Retinal pigment epithelial cell (primary cell): ENCODE results near the gene EHD1.

Experiments
- DNase-seq: peaks from one replicate; pipeline ENCODE4 v3.0.0-alpha.2; 2010; ENCODE audit warnings: low read depth
- H3K4me3 ChIP-seq: 2 replicates; pipeline ENCODE4 v1.5.1; 2011; ENCODE audit warnings: mild to moderate bottlenecking, low read length, control low read depth, moderate library complexity
- TF ChIP-seq, protein P1 (sequence below): conservative IDR thresholded peaks from 2 replicates; pipeline ENCODE4 v1.5.1; 2011; ENCODE audit warnings: low read depth, low read length, control low read depth, inconsistent platforms

Gene EHD1

DNA sequence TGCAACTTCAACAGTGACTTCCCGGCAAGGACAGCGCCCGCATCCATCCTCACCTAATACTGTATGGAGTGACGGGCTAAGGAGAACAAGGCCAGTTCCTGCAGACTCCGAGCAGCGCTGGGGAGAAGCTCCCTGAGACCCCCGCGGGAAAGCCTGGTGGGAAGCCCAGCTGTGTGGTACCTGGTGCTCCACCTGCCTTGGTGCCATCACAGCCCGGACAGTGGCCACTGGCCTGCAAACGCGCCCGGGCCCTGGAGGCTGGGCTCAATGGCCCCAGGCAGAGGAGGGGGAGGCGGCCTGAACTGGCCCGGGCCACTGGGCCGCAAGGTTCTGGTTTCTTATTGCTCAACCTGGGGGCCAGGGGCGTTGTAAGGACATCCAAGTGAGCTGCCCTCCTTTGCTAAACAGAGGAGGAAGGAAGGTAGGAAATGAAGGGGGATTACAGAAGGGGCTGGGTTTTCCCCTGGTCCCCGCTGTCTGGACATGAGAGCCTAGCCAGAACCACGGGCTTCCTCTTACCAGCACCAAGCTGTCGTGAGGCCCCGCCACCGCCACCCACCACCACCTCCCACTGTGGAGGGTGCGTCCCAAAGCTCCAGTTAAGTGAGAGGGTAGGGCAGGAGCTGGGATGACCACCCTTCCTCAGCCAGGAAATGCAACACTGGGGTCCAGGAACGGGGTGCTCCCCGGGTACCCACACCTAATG, 25.5 kb downstream of the EHD1 start:
- H3K4me3 ChIP-seq = no peak overlapping the region
- TF ChIP-seq, protein P1, sequence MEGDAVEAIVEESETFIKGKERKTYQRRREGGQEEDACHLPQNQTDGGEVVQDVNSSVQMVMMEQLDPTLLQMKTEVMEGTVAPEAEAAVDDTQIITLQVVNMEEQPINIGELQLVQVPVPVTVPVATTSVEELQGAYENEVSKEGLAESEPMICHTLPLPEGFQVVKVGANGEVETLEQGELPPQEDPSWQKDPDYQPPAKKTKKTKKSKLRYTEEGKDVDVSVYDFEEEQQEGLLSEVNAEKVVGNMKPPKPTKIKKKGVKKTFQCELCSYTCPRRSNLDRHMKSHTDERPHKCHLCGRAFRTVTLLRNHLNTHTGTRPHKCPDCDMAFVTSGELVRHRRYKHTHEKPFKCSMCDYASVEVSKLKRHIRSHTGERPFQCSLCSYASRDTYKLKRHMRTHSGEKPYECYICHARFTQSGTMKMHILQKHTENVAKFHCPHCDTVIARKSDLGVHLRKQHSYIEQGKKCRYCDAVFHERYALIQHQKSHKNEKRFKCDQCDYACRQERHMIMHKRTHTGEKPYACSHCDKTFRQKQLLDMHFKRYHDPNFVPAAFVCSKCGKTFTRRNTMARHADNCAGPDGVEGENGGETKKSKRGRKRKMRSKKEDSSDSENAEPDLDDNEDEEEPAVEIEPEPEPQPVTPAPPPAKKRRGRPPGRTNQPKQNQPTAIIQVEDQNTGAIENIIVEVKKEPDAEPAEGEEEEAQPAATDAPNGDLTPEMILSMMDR = no peak
- DNase-seq = no peak

DNA sequence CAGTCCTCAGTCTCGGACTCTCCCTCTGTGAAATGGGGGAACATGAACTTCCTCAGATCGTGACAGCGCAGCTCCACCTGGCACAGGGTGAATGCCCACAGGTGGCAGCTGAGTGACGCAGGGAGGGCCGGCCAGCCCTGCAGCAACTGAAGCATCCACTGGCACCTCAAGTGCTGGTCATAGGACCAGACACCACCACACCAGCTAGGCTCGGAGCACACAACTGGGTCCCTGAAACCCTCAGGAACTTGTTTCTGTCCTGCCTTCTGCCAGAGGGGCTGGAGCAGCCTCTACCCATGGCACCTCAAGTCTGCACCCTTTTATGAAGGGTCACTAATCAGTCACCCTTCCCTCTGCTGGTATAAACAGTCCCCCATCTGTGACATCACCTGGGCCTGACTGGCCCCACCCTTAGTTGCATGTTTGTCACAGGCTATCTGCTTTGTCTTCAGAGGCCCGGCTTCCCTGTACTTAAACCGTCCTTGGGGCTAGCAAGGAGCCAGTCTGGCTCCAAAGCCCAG, 26.5 kb downstream of the EHD1 start:
- no peak overlapping the region for H3K4me3 ChIP-seq
- DNase-seq = no peak
- TF ChIP-seq, protein P1 = no peak

DNA sequence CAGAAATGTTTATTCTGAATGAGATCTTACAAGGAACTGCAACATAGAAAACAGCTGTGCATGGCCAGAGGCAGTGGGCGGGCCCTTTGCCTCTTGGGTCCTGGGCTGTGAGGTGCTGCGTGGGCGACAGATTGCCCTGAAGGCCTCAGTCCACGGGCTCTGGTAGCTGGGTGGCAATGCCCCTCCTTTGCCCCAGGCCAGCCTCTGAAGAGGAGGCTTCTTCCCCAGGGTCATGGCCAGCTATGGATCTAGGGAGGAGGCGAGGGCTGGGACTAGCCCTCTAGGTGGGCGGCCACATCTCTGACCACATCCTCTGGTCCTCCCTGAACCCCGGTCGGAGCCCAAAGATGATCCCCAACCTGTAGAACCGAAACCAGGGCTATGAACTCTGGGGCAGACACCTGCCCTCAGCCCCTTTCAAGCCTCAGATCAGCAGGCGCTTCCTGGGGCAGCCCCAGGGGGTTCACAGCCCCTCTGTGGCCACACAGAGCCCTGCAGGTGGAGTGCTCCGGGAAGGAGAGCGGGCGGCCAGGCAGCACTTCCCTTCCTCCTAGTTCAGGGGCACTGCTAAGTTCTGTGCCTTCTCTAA, 27.3 kb downstream of the EHD1 start:
- TF ChIP-seq, protein P1 = no peak
- H3K4me3 ChIP-seq = no peak overlapping the region
- no peak for DNase-seq

DNA sequence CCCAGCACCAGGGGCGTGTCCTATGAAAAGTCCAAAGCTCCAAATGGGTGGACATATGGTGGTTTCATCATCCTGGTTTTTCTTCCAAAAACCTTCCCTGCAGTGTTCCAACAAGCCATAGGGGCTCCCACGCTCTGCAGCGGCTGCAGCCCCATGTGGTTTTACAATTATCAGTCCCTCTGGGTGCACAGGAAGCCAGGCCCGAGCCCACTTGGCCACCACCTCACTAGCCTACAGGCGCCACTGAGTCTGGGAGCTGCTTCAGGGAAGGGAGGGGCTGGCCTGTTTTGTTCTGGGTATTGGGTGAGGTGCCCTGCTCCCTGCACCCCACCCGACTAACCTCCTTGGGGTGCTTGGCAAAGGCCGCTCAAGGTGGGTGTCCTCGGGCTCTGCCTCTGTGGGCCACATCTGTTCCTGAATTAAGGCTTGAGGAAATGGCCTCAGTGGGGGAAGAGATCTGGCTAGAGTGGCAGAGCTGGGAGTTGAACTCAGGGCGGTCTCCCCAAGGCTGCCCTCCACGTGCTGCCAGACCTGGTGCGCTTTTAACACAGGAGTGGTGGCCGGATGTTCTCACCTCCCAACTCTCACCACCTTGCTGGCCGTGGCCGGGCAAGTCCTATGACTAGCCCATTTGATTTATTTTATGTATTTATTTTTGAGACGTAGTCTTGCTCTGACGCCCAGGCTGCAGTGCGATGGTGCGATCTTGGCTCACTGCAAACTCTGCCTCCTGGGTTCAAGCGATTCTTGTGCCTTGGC, 28.6 kb downstream of the EHD1 start:
- no peak overlapping the region for H3K4me3 ChIP-seq
- TF ChIP-seq, protein P1 = peak; percentile 2
- no peak for DNase-seq

DNA sequence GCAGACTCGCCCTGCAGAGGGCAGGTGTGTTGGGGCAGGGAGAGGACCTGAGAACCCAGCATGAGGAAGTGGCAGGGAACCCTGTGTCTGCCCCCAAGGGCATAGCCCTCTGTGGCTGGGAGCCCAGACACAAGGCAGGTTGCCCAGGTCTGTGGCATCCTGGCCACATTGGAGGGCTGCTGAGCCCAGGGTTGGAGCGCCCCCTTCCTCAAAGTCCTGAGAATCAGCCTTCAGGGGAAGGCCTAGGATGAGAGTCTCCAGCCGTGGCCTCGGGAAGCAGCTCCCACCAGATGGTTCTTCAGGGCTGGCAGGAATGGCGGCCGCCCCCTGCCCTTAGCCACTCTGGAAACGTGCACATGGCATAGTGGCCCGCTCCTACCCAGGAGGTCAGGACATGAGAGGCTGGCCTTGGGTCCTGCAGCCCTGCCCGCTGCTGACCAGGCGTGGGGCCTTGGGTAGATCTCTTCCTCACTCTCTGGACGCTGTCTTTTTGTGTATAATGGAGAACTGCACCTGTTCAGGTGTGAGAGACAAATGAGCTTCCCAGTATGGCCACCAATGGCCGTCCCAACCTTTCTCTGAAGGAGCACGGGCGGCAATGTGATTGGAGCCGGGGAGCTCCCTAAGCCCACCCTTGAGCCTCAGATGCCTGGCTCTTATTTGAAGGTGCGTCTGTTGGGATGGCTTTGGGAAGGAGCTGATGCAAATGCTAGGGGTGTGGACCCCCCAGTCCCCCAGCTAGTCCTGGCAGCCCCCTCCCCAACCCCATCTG, 29.4 kb downstream of the EHD1 start:
- DNase-seq = no peak
- TF ChIP-seq, protein P1 = peak; percentile 31

DNA sequence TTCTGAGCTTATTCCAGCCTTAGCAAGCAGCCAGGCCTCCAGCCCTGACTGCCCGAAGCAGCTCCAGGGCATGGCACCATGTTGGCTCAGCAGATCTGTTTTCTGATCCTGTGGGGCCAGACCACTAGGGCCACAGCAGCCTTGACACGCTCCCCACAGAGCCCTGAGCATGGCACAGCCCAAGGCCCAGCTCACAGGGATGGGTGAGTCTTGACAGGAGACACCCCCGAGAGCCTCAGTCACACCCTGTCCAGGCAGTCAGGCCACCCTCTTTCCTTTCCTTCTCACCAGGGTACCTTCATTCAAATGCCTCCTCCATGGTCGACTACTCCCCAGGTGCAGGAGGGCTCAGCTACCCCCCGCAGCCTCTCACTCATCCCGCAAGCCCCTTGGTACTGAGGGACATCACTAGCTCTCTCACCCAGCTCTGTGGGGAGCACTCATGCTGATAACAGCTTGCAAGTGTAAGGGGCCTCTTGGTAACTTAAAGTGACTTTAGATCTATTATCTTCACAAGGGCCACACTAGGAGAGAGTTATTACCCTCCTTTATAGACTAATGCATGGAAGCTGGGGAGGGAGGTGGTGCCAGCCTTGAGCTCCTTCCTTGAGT, 30.1 kb downstream of the EHD1 start:
- H3K4me3 ChIP-seq = no peak overlapping the region

More for the DNA sequence above, 29.4 kb downstream of the EHD1 start:
- H3K4me3 ChIP-seq = no peak overlapping the region

More for the DNA sequence above, 30.1 kb downstream of the EHD1 start:
- TF ChIP-seq, protein P1 = no peak
- DNase-seq = no peak
